Astrocyte (in vitro differentiated cells and primary cell): Measurements from ENCODE around the gene HOXC11. TPM values are rescaled to one million over a fixed set of nuclear protein-coding genes. Genes with fewer than 3 reads are reported as not detected.
A peak's percentile ranks its signal among the peaks of the same experiment; 100 is the strongest.

Experiments
- DNase-seq: peaks from one replicate; pipeline ENCODE4 v3.0.0-alpha.2; 2010; ENCODE audit warnings: low read depth
- FAIRE-seq: peaks from 2 replicates; lab custom pipeline; 2011; peaks lifted over from hg19 to GRCh38; lab: Jason Lieb, UNC
- H2AFZ ChIP-seq: 2 replicates; pipeline ENCODE4 v1.6.0; 2012; ENCODE audit warnings: low read depth, low read length, inconsistent platforms
- H3K27ac ChIP-seq: 2 replicates; pipeline ENCODE4 v1.5.1; 2011; ENCODE audit warnings: low read depth, low read length, inconsistent platforms
- H3K27me3 ChIP-seq: 2 replicates; pipeline ENCODE4 v1.6.0; 2011; ENCODE audit warnings: low read length, inconsistent platforms; ENCODE audit not compliant: insufficient read depth
- H3K36me3 ChIP-seq: 2 replicates; pipeline ENCODE4 v1.5.1; 2011; ENCODE audit warnings: low read length, inconsistent platforms; ENCODE audit not compliant: insufficient read depth
- H3K4me1 ChIP-seq: 2 replicates; pipeline ENCODE4 v1.5.1; 2011; ENCODE audit warnings: low read length, inconsistent platforms; ENCODE audit not compliant: insufficient read depth
- H3K4me2 ChIP-seq: 2 replicates; pipeline ENCODE4 v1.6.0; 2012; ENCODE audit warnings: low read length, inconsistent platforms
- H3K4me3 ChIP-seq: 2 replicates; pipeline ENCODE4 v1.5.1; 2011; ENCODE audit warnings: low read depth, mild to moderate bottlenecking, low read length, inconsistent platforms; ENCODE audit not compliant: insufficient read depth
- H3K79me2 ChIP-seq: 2 replicates; pipeline ENCODE4 v1.6.0; 2012; ENCODE audit warnings: mild to moderate bottlenecking, low read length, inconsistent platforms; ENCODE audit not compliant: insufficient read depth
- H3K9ac ChIP-seq: 2 replicates; pipeline ENCODE4 v1.6.0; 2012; ENCODE audit warnings: mild to moderate bottlenecking, low read length, inconsistent platforms
- H3K9me3 ChIP-seq: 2 replicates; pipeline ENCODE4 v1.5.1; 2012; ENCODE audit warnings: low read depth, mild to moderate bottlenecking, low read length, inconsistent platforms; ENCODE audit not compliant: insufficient read depth
- H4K20me1 ChIP-seq: 2 replicates; pipeline ENCODE4 v1.6.0; 2012; ENCODE audit warnings: low read length, inconsistent platforms; ENCODE audit not compliant: insufficient read depth
- H3K27ac Mint-ChIP-seq: one replicate; pipeline ENCODE4 v1.8.0; 2021; ENCODE audit warnings: mild to moderate bottlenecking, mixed read lengths; ENCODE audit not compliant: unreplicated experiment
- H3K27me3 Mint-ChIP-seq: one replicate; pipeline ENCODE4 v1.8.0; 2021; ENCODE audit warnings: low read depth, mixed read lengths; ENCODE audit not compliant: unreplicated experiment
- H3K36me3 Mint-ChIP-seq: one replicate; pipeline ENCODE4 v1.8.0; 2021; ENCODE audit warnings: low read depth, mixed read lengths; ENCODE audit not compliant: unreplicated experiment
- H3K4me1 Mint-ChIP-seq: one replicate; pipeline ENCODE4 v1.8.0; 2021; ENCODE audit warnings: low read depth, mixed read lengths; ENCODE audit not compliant: unreplicated experiment
- H3K4me3 Mint-ChIP-seq: one replicate; pipeline ENCODE4 v1.8.0; 2021; ENCODE audit warnings: mild to moderate bottlenecking, moderate library complexity, mixed read lengths; ENCODE audit not compliant: unreplicated experiment
- H3K9me3 Mint-ChIP-seq: one replicate; pipeline ENCODE4 v1.8.0; 2021; ENCODE audit warnings: mild to moderate bottlenecking, mixed read lengths; ENCODE audit not compliant: unreplicated experiment
- CTCF ChIP-seq: IDR thresholded peaks from 2 replicates; pipeline ENCODE4 v1.5.1; 2011; ENCODE audit warnings: low read depth, mild to moderate bottlenecking, inconsistent platforms, low read length, moderate library complexity; ENCODE audit not compliant: insufficient read depth
- EZH2 ChIP-seq: IDR thresholded peaks from 2 replicates; pipeline ENCODE4 v1.6.1; 2012; ENCODE audit warnings: mild to moderate bottlenecking, low read length, inconsistent platforms; ENCODE audit not compliant: insufficient read depth
- total RNA-seq: library from RNA; stranded (reverse); gene quantifications from 2 replicates; pipeline ENCODE4 v1.2.1, GENCODE V29; 2021

HOXC11 gene
- total RNA-seq, 1 donor from 2014 or later: not detected

- Mint-ChIP-seq H3K27ac (peak overlapping the region; percentile 69), H3K4me3 (no peak overlapping the region), H3K27me3 (peaks cover 84% of the 10 kb centered on the region), H3K4me1 (no peaks in the 10 kb centered on the region), H3K9me3 (peaks cover 31% of the 10 kb centered on the region), H3K36me3 (peaks cover 4% of the 10 kb centered on the region)
- H3K36me3 ChIP-seq: no peaks in the 10 kb centered on the region
- H3K4me2 ChIP-seq: no peak overlapping the region
- H3K9me3 ChIP-seq: peaks cover 7% of the 10 kb centered on the region
- DNase-seq: no peak
- H3K27me3 ChIP-seq: peaks cover 92% of the 10 kb centered on the region
- no peak overlapping the region for H3K27ac ChIP-seq
- H3K4me3 ChIP-seq: no peak overlapping the region
- no peaks in the 10 kb centered on the region for H3K4me1 ChIP-seq
- no peak for FAIRE-seq
- H4K20me1 ChIP-seq: peaks cover 4% of the 10 kb centered on the region
- H3K9ac ChIP-seq: no peak overlapping the region
- no peaks in the 10 kb centered on the region for H3K79me2 ChIP-seq
- TF ChIP-seq CTCF: no peak
- no peak for TF ChIP-seq EZH2
- no peak overlapping the region for H2AFZ ChIP-seq
Observed at GRCh38 chr12:53956251-53956887, 16.6 kb upstream of the HOXC11 start.

DNA sequence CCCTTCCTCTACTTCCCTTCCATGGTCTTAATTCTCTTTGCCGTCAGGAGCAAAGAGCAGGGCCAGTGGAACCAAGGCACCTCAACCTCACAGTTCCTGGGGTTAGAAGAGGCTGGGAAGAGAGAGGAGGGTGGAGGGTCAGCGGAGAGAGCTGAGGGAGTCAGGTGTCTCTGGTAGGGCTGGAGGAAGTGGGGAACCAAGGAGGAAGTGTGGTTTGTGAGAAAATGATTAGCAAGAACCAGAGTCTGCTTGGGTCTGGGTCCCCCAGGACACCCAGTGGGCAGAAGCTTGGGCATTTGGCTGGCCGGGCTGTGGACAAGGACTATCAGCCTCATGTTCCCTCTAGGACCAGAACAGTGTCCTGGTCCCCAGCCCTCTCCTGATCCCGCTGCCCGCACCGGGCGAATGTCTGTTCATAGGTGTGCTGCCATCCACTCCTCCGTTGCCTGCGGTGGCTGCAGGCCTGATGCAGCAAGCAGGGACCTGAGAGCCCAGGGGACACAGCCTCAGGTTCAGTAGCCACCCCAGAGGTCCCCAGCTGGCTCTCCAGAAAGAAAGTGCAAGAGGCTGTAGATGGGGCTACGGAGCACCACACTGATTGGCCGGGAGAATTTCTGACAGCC lies 15.9 kb upstream of the HOXC11 start:
- H3K4me2 ChIP-seq: no peak overlapping the region
- H3K27me3 ChIP-seq: peaks cover 92% of the 10 kb centered on the region
- Mint-ChIP-seq H3K4me1 (no peaks in the 10 kb centered on the region), H3K27me3 (peaks cover 84% of the 10 kb centered on the region), H3K27ac (no peak overlapping the region), H3K36me3 (peaks cover 4% of the 10 kb centered on the region), H3K9me3 (peaks cover 34% of the 10 kb centered on the region), H3K4me3 (no peak overlapping the region)
- H3K4me3 ChIP-seq: no peak overlapping the region
- H3K27ac ChIP-seq: no peak overlapping the region
- H4K20me1 ChIP-seq: peaks cover 4% of the 10 kb centered on the region
- DNase-seq (no peak), FAIRE-seq (no peak)
- H3K9me3 ChIP-seq: peaks cover 7% of the 10 kb centered on the region
- H3K4me1 ChIP-seq: no peaks in the 10 kb centered on the region
- TF ChIP-seq EZH2: peak; percentile 38
- TF ChIP-seq CTCF: no peak
- H3K36me3 ChIP-seq: no peaks in the 10 kb centered on the region
- no peak overlapping the region for H3K9ac ChIP-seq
- H3K79me2 ChIP-seq: no peaks in the 10 kb centered on the region
- no peak overlapping the region for H2AFZ ChIP-seq

DNA sequence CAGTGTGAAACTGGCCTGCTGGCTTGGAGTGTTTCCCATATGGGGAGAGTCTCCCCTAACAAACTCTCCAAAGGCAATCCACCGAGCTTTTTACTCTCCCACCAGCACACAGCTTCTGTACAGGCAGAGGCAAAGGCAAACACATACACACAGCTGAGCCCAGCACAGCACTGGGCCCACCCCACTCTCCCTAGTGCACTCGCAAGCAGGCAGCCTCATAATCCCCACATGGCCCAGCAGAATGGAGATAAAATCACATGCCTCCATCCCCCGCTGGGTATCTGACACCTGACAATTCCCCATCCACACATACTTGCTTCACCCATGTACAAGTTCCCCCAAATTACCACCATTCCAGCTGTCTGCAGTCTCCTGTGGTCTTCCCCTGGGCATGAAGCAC lies 14.8 kb upstream of the HOXC11 start:
- Histone ChIP-seq H3K4me2 (no peak overlapping the region), H3K36me3 (no peaks in the 10 kb centered on the region), H3K4me3 (no peak overlapping the region), H3K79me2 (no peaks in the 10 kb centered on the region), H3K9ac (no peak overlapping the region), H3K27ac (no peak overlapping the region), H3K4me1 (no peaks in the 10 kb centered on the region), H4K20me1 (no peaks in the 10 kb centered on the region), H2AFZ (no peak overlapping the region), H3K27me3 (peaks cover 92% of the 10 kb centered on the region), H3K9me3 (peaks cover 7% of the 10 kb centered on the region)
- H3K36me3 Mint-ChIP-seq: peaks cover 4% of the 10 kb centered on the region
- peaks cover 82% of the 10 kb centered on the region for H3K27me3 Mint-ChIP-seq
- no peaks in the 10 kb centered on the region for H3K4me1 Mint-ChIP-seq
- peak overlapping the region; percentile 27 for H3K27ac Mint-ChIP-seq
- peaks cover 33% of the 10 kb centered on the region for H3K9me3 Mint-ChIP-seq
- no peak overlapping the region for H3K4me3 Mint-ChIP-seq
- TF ChIP-seq EZH2: no peak
- no peak for TF ChIP-seq CTCF
- DNase-seq (no peak), FAIRE-seq (no peak)
